Muscle layer of duodenum (tissue), 2 donors: ENCODE results near the gene RPS18.

Source experiments
- H3K27ac ChIP-seq: one replicate; pipeline ENCODE4 v1.7.0; 2013; ENCODE audit warnings: mild to moderate bottlenecking, low read length
- H3K27me3 ChIP-seq: one replicate; pipeline ENCODE4 v1.7.0; 2013; ENCODE audit warnings: low read depth, mild to moderate bottlenecking, control low read depth, low read length
- H3K36me3 ChIP-seq, 2 donors: one replicate each; pipeline ENCODE4 v1.7.0; 2013; ENCODE audit warnings: low read length in 2 of 2, control low read depth in 1 of 2, mild to moderate bottlenecking in 1 of 2; ENCODE audit not compliant: insufficient read depth in 2 of 2, control insufficient read depth in 1 of 2
- H3K4me1 ChIP-seq, 2 donors: one replicate each; pipeline ENCODE4 v1.7.0; 2013; ENCODE audit warnings: low read length in 2 of 2, mild to moderate bottlenecking in 2 of 2, control low read depth in 1 of 2, moderate library complexity in 1 of 2; ENCODE audit not compliant: insufficient read depth in 2 of 2, control insufficient read depth in 1 of 2
- H3K4me3 ChIP-seq, 2 donors: one replicate each; pipeline ENCODE4 v1.7.0; 2013; ENCODE audit warnings: low read length in 2 of 2, low read depth in 1 of 2, mild to moderate bottlenecking in 1 of 2
- H3K9me3 ChIP-seq, 2 donors: one replicate each; pipeline ENCODE4 v1.7.0; 2013; ENCODE audit warnings: low read length in 2 of 2, control low read depth in 1 of 2, mild to moderate bottlenecking in 1 of 2; ENCODE audit not compliant: control insufficient read depth in 1 of 2
- donor health status: healthy.

The RPS18 gene

GRCh38 chr6:33317669-33318425, 46.0 kb downstream of the RPS18 start, which contains the start of gene ZBTB22:
TSS of gene ZBTB22 (minus strand) at chr6:33317744. CDS start at chr6:33316916, 828 bp downstream.
- peak within 1 kb of the TSS; percentile 86 for H3K27ac ChIP-seq
- peaks cover 23 to 60% of the 10 kb centered on the region in 2 donors for H3K4me1 ChIP-seq
- no peaks in the 10 kb centered on the region for H3K9me3 ChIP-seq
- H3K4me3 ChIP-seq: peak within 1 kb of the TSS; percentile 61 to 85
- H3K27me3 ChIP-seq: no peaks in the 10 kb centered on the region
- peaks cover 18 to 30% of the 10 kb centered on the region in 2 donors for H3K36me3 ChIP-seq

GRCh38 chr6:33318426-33319073, 46.7 kb downstream of the RPS18 start:
- H3K4me1 ChIP-seq: peaks cover 24 to 61% of the 10 kb centered on the region in 2 donors
- H3K36me3 ChIP-seq: peaks cover 18 to 30% of the 10 kb centered on the region in 2 donors
- H3K4me3 ChIP-seq: peak overlapping the region; percentile 61 to 85
- H3K27ac ChIP-seq: peak overlapping the region; percentile 86
- no peaks in the 10 kb centered on the region for H3K9me3 ChIP-seq
- H3K27me3 ChIP-seq: no peaks in the 10 kb centered on the region

GRCh38 chr6:33319939-33320314, 48.1 kb downstream of the RPS18 start:
- peaks cover 29 to 61% of the 10 kb centered on the region in 2 donors for H3K4me1 ChIP-seq
- H3K9me3 ChIP-seq: no peaks in the 10 kb centered on the region
- no peak overlapping the region for H3K4me3 ChIP-seq
- peaks cover 18 to 30% of the 10 kb centered on the region in 2 donors for H3K36me3 ChIP-seq
- H3K27me3 ChIP-seq: no peaks in the 10 kb centered on the region
- no peak overlapping the region for H3K27ac ChIP-seq

- peaks cover 18 to 30% of the 10 kb centered on the region in 2 donors for H3K36me3 ChIP-seq
- no peaks in the 10 kb centered on the region for H3K27me3 ChIP-seq
- H3K4me3 ChIP-seq: peak overlapping the region in 1 of 2 donors; percentile 72
- H3K9me3 ChIP-seq: no peaks in the 10 kb centered on the region
- peak overlapping the region; percentile 58 for H3K27ac ChIP-seq
- peaks cover 29 to 55% of the 10 kb centered on the region in 2 donors for H3K4me1 ChIP-seq
Observed at GRCh38 chr6:33320315-33321181, 48.7 kb downstream of the RPS18 start.

GRCh38 chr6:33321227-33321626, 49.4 kb downstream of the RPS18 start:
- Histone ChIP-seq H3K27me3 (no peaks in the 10 kb centered on the region), H3K27ac (peak overlapping the region; percentile 58), H3K4me3 (peak overlapping the region; percentile 72 to 89), H3K36me3 (peaks cover 18 to 30% of the 10 kb centered on the region in 2 donors), H3K4me1 (peaks cover 29 to 52% of the 10 kb centered on the region in 2 donors), H3K9me3 (no peaks in the 10 kb centered on the region)

- H3K36me3 ChIP-seq: peaks cover 18 to 27% of the 10 kb centered on the region in 2 donors
- H3K4me3 ChIP-seq: peak overlapping the region; percentile 72 to 89
- peaks cover 26 to 36% of the 10 kb centered on the region in 2 donors for H3K4me1 ChIP-seq
- H3K27ac ChIP-seq: peak overlapping the region; percentile 87
- no peaks in the 10 kb centered on the region for H3K27me3 ChIP-seq
- no peaks in the 10 kb centered on the region for H3K9me3 ChIP-seq
Observed at GRCh38 chr6:33323623-33323948, 51.7 kb downstream of the RPS18 start.

- H3K4me3 ChIP-seq: peak overlapping the region; percentile 72 to 89
- no peaks in the 10 kb centered on the region for H3K9me3 ChIP-seq
- H3K4me1 ChIP-seq: peaks cover 22 to 31% of the 10 kb centered on the region in 2 donors
- H3K36me3 ChIP-seq: peaks cover 17 to 22% of the 10 kb centered on the region in 2 donors
- H3K27ac ChIP-seq: peak overlapping the region; percentile 87
- H3K27me3 ChIP-seq: no peaks in the 10 kb centered on the region
Observed at GRCh38 chr6:33324125-33324524, 52.2 kb downstream of the RPS18 start.
